Activated CD8-positive, alpha-beta memory T cell treated with anti-CD3 and anti-CD28 coated beads, Interleukin-2, amount 10 ng/mL, durations not matched to agents 7 days and 5 days (primary cell): ENCODE measurements around the gene TBX3. TPM values are rescaled to one million over a fixed set of nuclear protein-coding genes. Genes with fewer than 3 reads are reported as not detected.

Experiments used
- ATAC-seq: fragments of 150-1000 bp; cut with Tn5 transposase; one replicate; pipeline ENCODE4 v1.10.0; 2021; ENCODE audit warnings: moderate library complexity
- CTCF ChIA-PET: fragments of 350-600 bp; sonication (Branson Sonifier 250); formaldehyde crosslinking; loops from one replicate; lab custom pipeline; 2021; ENCODE audit warnings: antibody characterized with exemption; lab: Charles Lee
- DNase-seq: peaks from one replicate; pipeline ENCODE4 v3.0.0-alpha.2; 2020
- H3K27ac Mint-ChIP-seq: one replicate; pipeline ENCODE4 v1.8.0; 2021; ENCODE audit warnings: mild to moderate bottlenecking, mixed read lengths
- H3K27me3 Mint-ChIP-seq: one replicate; pipeline ENCODE4 v1.8.0; 2021; ENCODE audit warnings: mixed read lengths
- H3K36me3 Mint-ChIP-seq: one replicate; pipeline ENCODE4 v1.8.0; 2021; ENCODE audit warnings: mild to moderate bottlenecking, mixed read lengths
- H3K4me1 Mint-ChIP-seq: one replicate; pipeline ENCODE4 v1.8.0; 2021; ENCODE audit warnings: mixed read lengths
- H3K4me3 Mint-ChIP-seq: one replicate; pipeline ENCODE4 v1.8.0; 2021; ENCODE audit warnings: mild to moderate bottlenecking, moderate library complexity, mixed read lengths
- H3K9me3 Mint-ChIP-seq: one replicate; pipeline ENCODE4 v1.8.0; 2022; ENCODE audit warnings: low read depth, mixed read lengths
- total RNA-seq, 2 experiments: library from RNA; stranded (reverse); gene quantifications; one replicate each; pipeline ENCODE4 v1.2.3, GENCODE V29; 2021

The TBX3 gene
- total RNA-seq, 2 experiments from 2014 or later: not detected

DNA sequence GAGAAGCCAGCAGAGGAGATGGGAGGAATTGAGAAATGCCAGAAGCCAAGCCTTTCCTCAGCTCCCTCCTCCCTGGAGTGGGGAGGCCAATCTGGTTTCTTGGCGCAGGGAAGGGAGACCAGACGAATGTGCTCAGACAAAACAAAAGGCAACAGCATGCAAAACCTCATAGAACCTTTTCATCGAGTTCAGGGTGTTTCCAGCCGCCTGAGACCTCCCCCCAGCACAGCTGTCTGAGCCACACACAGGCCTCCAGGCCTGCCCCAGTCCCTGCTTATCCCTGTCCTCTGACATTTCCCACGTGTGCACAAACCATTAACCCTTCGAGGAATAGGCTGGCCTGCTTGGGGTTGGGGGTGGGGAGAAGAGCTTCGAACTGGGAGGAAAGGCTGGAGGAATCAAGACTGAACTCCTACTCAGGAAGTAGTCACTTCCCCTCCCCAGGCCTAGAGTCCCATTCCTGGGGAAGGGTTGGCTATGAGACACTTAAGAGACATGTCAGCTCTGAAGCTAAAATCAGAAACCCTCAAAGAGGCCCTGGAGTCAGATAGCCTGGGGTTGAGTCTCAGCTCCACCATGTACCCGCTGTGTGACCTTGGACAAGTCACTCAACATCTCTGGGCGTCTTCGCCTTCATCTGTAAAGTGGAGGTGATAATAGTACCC lies 10.7 kb downstream of the TBX3 start:
- CTCF ChIA-PET: interaction anchor here (1.3 kb wide), 1 partner anchor 11 kb away, joined by 4 read pairs; no protein-coding TSS in a partner anchor
- no peak overlapping the region for H3K27ac Mint-ChIP-seq

GRCh38 chr12:114672817-114673168 lies 11.2 kb downstream of the TBX3 start:
- Mint-ChIP-seq H3K27ac (no peak overlapping the region), H3K36me3 (peaks cover 1% of the 10 kb centered on the region), H3K27me3 (peaks cover 74% of the 10 kb centered on the region), H3K4me1 (peaks cover 1% of the 10 kb centered on the region), H3K9me3 (no peaks in the 10 kb centered on the region), H3K4me3 (no peak overlapping the region)
- CTCF ChIA-PET: no interaction called here
- DNase-seq (no peak), ATAC-seq (no peak)

More for the DNA sequence above, 10.7 kb downstream of the TBX3 start:
- DNase-seq (no peak), ATAC-seq (no peak)
- Mint-ChIP-seq H3K4me1 (no peaks in the 10 kb centered on the region), H3K27me3 (peaks cover 69% of the 10 kb centered on the region), H3K4me3 (no peak overlapping the region), H3K9me3 (no peaks in the 10 kb centered on the region), H3K36me3 (peaks cover 1% of the 10 kb centered on the region)

DNA sequence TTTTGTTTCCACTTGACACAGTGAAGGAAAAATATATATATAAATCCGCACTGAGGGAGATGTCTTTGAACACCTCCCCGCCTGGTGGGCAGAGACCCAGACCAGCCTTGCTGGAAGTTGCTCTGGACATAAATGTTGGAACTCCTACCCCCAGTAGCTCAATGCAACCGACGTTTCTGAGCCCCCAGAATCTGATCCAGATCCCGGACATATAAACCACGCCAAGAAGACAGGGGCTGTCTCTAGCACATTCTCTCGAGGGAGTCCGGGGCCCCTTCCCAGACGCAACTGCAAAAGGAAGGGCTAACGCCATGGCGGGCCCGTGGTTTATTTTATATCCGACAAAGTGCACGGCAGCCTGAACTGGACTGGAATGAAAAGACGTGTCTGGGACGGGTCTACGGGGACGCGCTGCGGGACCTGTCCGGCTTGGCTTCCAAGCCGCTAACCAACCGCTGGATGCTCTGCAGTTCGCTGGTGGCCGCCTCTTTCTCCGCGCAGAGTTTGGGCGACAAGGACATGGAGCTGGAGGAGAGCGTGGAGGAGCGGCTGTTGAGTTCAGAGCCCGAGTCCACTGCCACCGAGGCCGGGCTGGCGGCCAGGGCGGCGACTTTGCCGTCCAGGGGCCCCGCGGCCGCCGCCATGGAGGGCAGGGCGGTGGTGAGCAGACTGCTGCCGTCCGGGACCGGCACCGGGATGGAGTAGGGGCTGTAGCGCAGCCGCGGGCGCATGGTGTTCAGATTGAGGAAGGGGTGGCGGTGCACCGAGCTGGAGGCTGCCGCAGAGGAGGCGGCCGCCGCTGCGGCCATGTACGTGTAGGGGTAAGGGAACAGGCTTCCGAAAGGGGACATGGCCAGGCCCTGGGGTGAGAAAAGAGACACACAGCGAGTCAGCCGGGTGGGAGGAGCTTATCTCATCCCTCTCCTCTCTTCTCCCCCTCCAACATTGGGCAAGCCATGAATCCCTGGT lies 12.2 kb downstream of the TBX3 start:
- Mint-ChIP-seq H3K36me3 (peaks cover 1% of the 10 kb centered on the region), H3K4me1 (peaks cover 2% of the 10 kb centered on the region), H3K27ac (no peak overlapping the region), H3K9me3 (no peaks in the 10 kb centered on the region), H3K27me3 (peaks cover 82% of the 10 kb centered on the region), H3K4me3 (no peak overlapping the region)
- no peak for DNase-seq
- CTCF ChIA-PET: interaction anchor here (1.3 kb wide), 1 partner anchor 12 kb away, joined by 4 read pairs; the partner anchor contains the start of gene TBX3
- ATAC-seq: no peak

DNA sequence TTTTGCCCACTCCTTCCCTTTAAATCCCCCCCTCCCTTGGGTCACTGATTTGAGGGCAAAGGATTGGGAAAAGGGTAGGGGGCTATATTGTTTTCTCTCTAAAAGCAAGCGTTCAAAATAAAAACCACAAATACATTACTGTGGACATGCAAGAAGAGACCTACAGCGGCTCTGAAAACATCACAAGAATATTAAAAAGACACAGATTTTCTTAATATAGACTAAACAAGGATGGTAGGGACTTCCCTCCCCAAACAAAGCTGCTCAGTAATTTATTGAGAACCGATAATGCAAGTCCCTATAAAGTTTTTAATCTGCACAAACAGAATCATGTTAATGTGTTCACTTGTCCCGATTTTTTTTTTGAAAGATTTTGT lies 12.9 kb downstream of the TBX3 start:
- CTCF ChIA-PET: interaction anchor here (1.3 kb wide), 1 partner anchor 13 kb away, joined by 4 read pairs; the partner anchor contains the start of gene TBX3
- Mint-ChIP-seq H3K36me3 (peaks cover 1% of the 10 kb centered on the region), H3K27ac (no peak overlapping the region), H3K4me3 (no peak overlapping the region), H3K9me3 (no peaks in the 10 kb centered on the region), H3K4me1 (peaks cover 4% of the 10 kb centered on the region), H3K27me3 (peaks cover 88% of the 10 kb centered on the region)
- ATAC-seq: no peak
- no peak for DNase-seq

DNA sequence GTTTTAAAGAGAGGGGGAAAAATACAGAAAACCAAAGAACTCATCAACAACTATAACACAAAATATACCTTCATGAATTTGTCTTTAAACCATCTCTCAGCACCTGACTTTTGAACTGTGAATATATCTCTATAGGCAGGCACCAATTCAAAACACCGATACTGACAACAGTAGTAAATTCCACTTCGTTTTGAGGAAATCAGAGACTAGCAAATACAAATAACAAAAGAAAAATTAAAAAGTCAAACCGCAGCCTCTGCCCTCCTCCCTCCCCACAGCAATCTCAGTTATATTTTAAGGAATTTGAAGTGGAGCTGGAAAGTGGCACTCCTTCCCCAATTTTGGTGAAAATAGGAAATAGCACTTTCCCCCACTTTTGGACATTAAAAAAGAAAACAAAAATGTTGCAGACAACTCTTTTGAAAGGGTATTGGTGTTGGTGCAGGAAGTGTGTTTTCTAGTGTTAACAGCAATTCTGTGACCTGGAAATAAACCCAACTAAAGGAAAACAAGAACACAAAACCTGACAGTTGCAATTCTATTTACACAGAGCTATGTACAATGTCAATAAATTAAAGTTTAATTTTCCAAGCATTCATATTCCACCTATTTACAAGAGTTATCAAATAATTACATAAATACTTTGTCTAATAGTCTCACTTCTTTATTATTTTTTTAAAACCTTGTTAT lies 13.5 kb downstream of the TBX3 start:
- DNase-seq: no peak
- H3K36me3 Mint-ChIP-seq: peaks cover 1% of the 10 kb centered on the region
- H3K4me1 Mint-ChIP-seq: peaks cover 4% of the 10 kb centered on the region
- H3K27ac Mint-ChIP-seq: no peak overlapping the region
- no peak overlapping the region for H3K4me3 Mint-ChIP-seq
- CTCF ChIA-PET: interaction anchor here (1.3 kb wide), 1 partner anchor 13 kb away, joined by 4 read pairs; the partner anchor contains the start of gene TBX3
- no peaks in the 10 kb centered on the region for H3K9me3 Mint-ChIP-seq
- ATAC-seq: no peak
- H3K27me3 Mint-ChIP-seq: peaks cover 90% of the 10 kb centered on the region

DNA sequence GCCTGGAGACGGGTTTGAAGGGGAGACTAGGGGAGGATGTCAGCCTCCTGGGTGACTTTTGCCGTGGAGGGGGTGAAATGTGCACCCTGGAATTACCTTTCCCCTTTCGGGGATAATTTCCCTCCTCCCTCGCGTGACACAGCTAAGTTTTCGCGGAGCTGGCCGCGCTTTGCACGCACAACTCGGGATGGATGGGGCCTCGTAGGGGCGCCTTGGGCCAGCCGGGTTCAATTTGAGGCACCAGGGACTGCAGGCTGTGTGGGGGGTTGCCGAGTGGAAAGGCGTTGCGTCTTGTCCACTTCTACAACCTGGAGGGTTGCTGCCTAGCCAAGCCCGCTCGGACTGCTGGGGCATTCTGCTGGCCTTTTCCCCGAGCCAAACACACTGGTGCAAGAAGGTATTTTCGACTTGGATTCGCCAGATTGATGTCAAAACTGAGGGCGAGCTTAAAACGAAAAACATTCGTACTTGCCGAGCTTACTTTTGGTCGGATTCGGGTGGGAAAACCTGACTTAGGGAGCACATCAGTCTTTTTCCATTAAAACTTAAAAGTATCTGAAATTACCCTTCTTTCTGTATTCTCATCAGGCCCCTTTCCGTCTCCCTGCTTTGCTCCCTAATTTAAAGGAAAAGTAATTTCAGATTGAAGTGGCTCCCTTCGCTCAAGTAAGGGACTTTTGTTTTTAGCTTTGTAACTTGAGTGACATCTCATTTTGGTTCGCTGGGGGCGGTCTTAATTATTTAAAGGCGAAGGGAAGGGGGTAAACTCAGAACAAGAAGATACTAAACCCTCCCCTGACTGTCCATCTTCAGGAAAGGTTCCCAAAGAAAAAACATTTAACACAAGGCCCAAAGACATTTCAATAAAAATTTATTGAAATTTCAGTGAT lies 14.3 kb downstream of the TBX3 start:
- Mint-ChIP-seq H3K27ac (no peak overlapping the region), H3K4me3 (no peak overlapping the region), H3K27me3 (peaks cover 88% of the 10 kb centered on the region), H3K4me1 (peaks cover 4% of the 10 kb centered on the region), H3K9me3 (no peaks in the 10 kb centered on the region), H3K36me3 (peaks cover 1% of the 10 kb centered on the region)
- DNase-seq (no peak), ATAC-seq (no peak)
- CTCF ChIA-PET: no interaction called here

GRCh38 chr12:114668886-114669288 lies 15.1 kb downstream of the TBX3 start:
- no peak overlapping the region for H3K27ac Mint-ChIP-seq
- CTCF ChIA-PET: no interaction called here
- DNase-seq (no peak), ATAC-seq (no peak)
- no peak overlapping the region for H3K4me3 Mint-ChIP-seq
- H3K4me1 Mint-ChIP-seq: peaks cover 4% of the 10 kb centered on the region
- peaks cover under 1% of the 10 kb centered on the region for H3K36me3 Mint-ChIP-seq
- H3K27me3 Mint-ChIP-seq: peaks cover 91% of the 10 kb centered on the region
- no peaks in the 10 kb centered on the region for H3K9me3 Mint-ChIP-seq

DNA sequence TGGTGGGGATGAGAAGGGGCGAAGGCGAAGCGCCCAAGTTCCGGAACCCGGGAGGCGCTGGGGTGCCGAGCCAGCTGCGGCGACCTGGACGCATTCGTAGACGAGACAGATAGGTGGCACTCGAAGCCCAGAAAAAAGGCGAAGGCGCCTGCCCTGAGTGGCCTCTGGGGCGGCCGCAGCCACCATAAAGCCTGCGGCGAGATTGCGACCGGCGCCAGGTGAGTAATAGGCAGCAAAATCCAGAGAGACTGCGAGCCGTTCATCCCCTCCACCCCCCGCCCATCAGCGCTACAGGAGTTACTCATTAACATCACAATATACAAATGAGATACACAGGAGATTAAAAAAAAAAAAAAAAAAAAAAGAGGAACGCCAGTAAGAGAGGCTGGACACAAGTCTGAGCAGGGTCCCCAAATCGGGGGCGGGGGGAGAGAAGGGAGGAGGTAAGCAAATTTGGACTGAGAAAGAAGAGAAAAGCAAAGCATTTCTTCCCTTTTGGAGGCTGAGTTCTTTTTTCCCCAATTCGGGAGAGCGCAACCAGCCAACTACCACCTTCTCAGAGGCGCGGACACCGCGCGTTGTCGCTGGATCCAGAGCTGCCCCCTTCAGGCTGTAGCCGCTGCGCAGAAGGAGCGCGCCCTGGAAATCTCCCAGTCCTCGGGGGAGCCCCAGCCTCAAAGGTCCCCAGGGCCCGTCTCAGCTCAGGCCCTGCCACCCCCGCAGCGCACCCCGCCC lies 15.7 kb downstream of the TBX3 start:
- ATAC-seq: no peak
- CTCF ChIA-PET: no interaction called here
- H3K27me3 Mint-ChIP-seq: peaks cover 90% of the 10 kb centered on the region

GRCh38 chr12:114667669-114668150 lies 16.3 kb downstream of the TBX3 start:
- no peaks in the 10 kb centered on the region for H3K9me3 Mint-ChIP-seq
- no peak overlapping the region for H3K27ac Mint-ChIP-seq
- DNase-seq (no peak), ATAC-seq (no peak)
- H3K36me3 Mint-ChIP-seq: no peaks in the 10 kb centered on the region
- CTCF ChIA-PET: no interaction called here
- no peak overlapping the region for H3K4me3 Mint-ChIP-seq
- peaks cover 4% of the 10 kb centered on the region for H3K4me1 Mint-ChIP-seq
- H3K27me3 Mint-ChIP-seq: peaks cover 90% of the 10 kb centered on the region

More for the DNA sequence above, 15.7 kb downstream of the TBX3 start:
- Mint-ChIP-seq H3K9me3 (no peaks in the 10 kb centered on the region), H3K27ac (no peak overlapping the region), H3K4me3 (no peak overlapping the region), H3K4me1 (peaks cover 4% of the 10 kb centered on the region), H3K36me3 (no peaks in the 10 kb centered on the region)
- no peak for DNase-seq

GRCh38 chr12:114666746-114667668 lies 17.0 kb downstream of the TBX3 start:
- Mint-ChIP-seq H3K9me3 (no peaks in the 10 kb centered on the region), H3K27me3 (peaks cover 87% of the 10 kb centered on the region), H3K27ac (peak overlapping the region; percentile 69), H3K4me1 (peaks cover 4% of the 10 kb centered on the region), H3K36me3 (no peaks in the 10 kb centered on the region), H3K4me3 (no peak overlapping the region)
- CTCF ChIA-PET: no interaction called here
- no peak for DNase-seq
- no peak for ATAC-seq
